Activated CD4-positive, CD25-positive, alpha-beta regulatory T cell (primary cell): Measurements from ENCODE around the gene PDE11A.

ENCODE experiments used
- DNase-seq, 4 experiments: peaks; one replicate each; lab custom pipeline; 2025; lab: John Stamatoyannopoulos, UW

Gene PDE11A

DNA sequence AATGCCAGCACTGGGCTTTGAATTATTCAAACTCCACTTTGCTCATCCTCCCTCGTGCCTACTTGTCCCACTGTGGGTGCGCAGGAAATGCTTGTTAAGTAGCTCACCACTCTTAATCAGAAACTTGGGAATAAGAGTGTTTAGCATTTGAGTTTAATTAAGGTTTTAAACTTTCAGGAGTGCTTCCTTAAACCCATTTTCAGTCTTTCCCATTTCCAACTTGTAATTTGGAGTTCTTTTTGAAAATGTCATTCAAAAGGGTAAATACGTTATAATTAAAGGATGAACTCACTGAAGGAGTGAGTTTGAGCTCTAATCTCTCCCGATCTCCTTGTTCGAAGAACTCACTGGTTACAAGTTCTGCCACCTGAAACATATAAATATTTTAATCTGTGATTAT lies 403.4 kb downstream of the PDE11A start:
- DNase-seq: no peak

DNA sequence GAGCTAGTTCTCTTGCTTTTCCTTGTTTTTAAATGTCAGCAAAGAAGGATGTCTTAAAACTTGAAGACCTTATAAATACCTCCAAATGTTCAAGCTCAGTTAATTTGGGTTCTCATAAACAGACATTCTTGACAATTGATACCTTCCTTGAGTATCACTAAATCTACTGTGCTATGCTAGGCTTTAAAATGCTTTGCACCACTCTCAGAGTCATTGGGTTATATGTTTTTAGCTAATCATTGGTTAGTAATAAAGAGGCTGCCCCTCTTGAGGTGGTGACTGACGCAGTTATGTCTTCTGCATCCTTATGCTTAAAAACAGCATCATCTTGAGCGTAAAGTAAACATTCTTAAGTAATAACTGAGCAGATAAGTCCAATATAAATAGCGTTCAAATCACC lies 404.0 kb downstream of the PDE11A start:
- DNase-seq: no peak

DNA sequence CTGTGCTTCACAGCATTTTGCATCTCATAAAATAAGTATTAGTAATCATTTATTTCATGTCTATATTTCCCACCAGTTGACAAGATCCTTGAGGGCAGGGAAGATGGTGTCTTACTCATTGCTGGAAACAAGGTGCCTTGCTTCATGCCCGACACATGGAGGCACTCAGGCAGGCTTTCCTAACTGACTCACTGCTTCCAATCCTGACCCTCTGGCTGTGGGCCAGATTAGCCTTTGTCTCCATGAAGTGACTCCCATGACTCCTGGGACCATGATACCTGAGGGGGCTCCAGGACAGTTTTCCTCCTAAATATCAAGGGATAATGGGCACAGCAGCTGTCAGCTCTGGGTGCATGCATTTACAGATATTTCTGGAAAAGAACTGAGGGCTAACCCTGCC lies 405.0 kb downstream of the PDE11A start:
- no peak for DNase-seq

DNA sequence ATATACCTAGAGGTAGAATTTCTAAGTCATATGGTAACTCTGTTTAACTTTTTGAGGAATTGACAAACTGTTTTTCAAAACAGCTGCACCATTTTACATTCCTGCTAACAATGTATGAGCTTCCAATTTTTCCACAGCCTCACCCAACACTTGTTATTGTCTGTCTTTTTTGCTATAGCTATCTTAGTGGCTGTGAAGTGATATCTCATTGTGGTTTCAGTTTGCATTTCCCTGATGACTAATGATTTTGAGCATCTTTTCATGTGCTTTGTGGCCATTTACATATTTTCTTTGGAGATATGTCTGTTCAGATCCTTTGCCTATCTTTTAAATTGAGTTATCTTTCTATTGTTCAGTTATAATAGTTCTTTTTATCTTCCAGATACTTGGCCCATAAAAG lies 406.2 kb downstream of the PDE11A start:
- DNase-seq: no peak

DNA sequence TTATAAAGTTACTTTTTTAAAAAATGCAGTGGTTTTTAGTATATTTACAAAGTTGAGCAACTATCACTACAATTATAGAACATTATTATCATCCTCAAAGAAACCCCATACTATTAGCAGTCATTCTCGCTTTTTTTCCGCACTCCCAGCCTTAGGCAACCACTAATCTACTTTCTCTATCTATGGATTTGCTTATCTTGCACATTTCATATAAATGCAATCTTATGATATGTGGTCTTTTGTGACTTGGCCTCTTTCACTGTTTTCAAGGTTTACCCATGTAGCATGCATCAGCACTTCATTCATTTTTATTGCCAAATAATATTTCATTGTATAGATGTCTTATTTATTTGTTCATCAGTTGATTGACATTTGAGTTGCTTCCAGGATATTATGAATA lies 406.6 kb downstream of the PDE11A start:
- DNase-seq: no peak

DNA sequence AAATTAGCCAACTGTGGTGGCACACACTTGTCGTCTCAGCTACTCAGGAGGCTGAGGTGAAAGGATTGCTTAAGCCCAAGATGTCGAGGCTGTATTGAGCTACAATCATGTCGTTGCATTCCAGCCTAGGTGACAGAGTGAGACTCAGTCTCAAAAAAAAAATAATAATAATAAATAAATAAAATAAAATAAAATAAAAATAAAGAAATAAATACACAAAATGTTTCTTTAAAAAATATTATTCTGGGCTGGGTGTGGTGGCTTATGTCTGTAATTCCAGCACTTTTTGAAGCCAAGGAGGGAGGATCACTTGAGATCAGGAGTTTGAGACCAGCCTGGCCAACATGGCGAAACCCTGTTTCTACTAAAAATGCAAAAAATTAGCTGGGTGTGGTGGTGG lies 407.2 kb downstream of the PDE11A start:
- DNase-seq: no peak

DNA sequence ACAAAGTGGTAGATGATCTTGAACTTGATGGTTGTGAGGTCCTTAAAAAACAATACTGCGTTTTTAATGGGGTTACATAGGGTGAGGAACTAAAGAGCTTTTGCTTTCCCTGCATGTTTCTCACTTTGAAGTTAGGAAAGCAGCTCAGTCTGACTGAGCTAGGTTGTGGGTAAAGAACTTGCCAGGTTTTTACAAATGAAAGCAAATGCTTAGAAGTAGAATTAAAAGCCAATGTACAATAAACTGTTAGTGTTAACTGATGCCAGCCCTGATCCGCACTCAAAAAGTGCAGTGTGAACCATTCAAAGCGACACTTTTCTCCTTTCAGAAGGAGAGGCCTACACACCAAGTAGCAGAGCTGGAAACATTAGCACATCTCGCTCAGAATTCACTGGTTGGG lies 409.7 kb downstream of the PDE11A start:
- DNase-seq: no peak

DNA sequence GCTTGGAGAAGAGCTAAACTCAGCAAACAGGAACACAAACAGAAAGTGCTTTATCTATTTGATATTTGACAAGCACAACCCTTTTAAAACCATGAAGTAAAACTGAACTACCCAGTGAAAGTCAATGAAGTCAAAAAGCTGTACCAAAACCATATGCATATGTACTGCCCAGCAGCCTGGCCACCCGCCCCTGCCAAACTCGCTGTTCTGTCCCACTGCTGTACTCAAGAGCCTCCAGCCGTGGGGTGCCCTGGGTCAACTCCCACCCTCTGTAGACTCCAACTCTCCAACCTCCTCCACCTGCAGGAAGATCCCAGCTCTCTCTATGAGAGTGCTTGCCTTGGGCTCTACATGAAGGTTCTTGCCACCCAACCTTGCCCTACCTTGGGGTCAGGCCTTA lies 411.8 kb downstream of the PDE11A start:
- DNase-seq: no peak

DNA sequence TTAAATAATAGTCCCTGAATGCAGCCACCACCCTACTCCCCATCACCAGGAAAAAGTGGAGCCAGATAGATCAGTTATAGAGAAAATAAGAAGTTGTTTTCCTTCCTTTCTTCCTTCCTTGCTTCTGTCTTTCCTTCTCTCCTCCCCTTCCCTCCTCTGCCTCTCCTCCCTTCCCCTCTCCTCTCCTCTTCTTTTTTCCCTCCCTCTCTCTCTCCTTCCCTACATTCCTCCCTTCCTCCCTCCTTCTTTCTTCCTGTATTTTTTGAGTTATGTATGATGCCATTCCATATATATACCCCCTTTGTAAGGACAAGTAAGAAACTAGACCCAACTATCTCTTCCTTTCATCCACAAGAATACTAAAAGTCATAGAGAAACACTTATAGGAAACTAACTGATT lies 414.3 kb downstream of the PDE11A start:
- no peak for DNase-seq

DNA sequence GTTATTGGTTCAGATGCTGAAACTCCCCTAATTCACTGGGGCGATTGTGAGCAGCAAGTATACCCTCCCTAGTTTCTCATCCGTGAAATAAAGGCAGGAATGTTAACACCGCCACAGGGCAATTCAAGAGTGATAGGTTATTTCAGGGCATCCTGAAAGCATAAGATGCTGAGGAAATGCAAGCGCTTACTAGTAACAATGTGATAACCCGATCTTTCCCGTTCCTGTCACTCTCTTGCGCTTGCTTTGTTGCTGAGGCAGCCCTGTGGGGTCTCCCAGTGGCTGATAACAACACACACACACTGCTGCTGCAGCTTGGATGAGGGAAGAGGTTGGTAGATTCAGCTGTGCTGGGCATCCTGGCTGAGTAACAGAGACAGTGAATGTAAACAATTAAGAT lies 420.7 kb downstream of the PDE11A start:
- DNase-seq: no peak

DNA sequence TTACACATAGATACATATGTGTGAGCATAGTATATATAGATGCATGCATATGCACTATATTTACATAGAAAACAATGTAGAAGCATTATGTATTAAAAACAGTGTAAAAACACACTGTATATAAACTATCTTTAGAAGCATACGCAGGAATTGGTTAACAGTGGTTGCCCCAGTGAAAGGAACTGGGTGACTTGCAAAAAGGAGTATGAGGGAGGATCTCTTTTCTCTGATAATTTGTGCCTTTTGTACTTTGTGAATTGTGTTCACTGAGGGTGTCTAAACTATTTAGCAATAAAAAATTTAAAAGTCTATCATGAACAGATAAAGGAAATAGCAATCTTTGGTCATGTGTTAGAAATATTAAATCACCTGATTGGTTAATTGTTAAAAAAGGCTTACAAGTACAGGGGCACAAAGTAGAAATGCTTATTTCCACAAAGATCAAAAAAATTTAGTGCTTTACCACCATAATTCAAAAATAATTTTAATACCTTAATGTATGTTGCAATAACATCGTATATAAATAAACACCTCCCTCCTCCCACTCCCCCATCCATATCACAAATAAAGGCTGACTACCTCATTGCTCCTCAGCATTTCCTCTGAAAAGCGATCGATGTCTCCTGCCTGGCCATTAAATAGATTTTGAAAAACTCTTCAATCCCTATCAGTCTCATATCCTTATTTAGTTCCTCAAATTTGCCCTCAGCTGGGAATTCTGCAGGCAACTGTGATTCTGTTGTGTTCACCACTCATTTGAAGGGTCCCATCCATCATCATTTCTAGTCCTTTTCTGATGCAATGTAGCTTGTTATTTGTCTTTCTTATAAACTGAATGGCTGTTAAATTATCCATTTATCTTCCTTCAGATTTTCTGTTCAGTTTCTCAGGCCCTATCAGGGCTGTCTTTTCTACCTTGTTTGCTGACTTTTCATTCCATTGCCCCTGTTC lies 422.7 kb downstream of the PDE11A start:
- DNase-seq: no peak

DNA sequence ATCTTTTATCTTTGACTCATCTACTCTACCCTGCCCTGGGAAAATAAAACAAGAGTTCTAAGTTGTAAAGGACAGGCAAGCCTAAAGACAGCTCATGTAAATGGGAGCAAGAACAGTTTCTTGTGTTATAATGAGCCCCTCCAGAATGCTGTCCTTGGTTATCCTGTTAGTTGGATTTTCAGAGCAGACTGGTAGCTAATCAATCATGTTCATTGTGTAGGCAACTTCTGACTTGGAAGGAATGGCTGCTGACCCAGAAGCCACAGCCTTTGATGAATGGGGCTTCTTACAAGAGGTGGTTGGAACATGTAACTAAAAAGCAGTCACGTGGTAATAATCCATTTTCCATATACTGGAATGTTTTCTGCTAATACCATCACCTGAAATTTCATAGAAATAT lies 425.8 kb downstream of the PDE11A start:
- DNase-seq: no peak

DNA sequence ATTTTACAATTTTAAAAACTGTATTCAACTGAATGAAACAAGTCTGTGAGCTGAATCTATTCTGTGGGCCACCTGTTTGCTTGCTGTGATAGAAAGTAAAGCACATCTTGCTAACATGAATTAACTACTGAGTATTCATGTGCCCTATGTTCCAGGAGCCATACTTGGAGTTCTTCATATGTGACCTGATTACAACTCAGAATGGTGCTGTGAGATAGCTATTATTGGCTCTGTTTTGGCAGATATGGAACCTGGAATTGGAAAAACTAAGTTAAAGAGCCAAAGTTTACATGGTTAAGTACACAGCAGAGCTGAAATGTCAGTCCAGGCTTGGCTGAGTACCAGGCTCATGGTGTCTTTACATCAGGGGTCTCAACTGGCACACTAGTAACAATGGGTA lies 426.3 kb downstream of the PDE11A start:
- no peak for DNase-seq

DNA sequence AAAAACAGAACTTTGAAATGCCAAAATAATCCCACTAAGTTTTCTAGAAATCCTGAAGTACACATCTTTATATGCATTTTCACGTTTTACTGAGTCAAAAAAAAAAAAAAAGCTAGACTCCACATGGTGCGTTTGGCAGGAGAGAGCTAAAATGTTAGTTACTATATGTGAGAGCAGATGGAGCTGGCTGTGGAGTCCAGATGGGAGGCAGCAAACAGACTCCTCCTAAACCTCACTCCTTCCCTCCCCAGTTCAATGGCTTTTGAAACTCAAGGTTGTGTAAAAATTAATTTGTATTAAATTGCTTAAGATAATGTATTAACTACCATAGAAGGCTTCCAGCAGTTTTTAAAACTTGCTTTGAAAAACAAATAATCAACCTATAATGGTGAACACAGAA lies 431.2 kb downstream of the PDE11A start:
- no peak for DNase-seq

DNA sequence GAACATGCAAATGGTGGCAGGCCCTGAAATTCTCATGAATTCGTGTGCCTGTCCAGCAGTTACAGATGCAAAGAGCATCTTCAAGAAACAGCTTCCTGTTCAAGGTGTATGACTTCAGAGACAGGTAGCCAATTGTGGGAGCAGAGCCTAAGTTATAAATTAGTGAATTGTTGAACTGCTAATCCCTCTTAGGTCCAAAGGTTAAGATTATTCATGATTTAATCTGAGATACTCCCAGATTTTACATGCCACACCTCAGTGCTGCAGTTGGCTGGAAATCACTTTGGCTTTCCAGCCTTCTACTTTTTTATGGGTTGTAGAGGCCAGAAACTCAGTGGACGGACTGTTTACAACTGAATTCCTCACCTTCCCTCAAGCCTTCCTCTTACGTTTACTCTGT lies 432.2 kb downstream of the PDE11A start:
- no peak for DNase-seq

DNA sequence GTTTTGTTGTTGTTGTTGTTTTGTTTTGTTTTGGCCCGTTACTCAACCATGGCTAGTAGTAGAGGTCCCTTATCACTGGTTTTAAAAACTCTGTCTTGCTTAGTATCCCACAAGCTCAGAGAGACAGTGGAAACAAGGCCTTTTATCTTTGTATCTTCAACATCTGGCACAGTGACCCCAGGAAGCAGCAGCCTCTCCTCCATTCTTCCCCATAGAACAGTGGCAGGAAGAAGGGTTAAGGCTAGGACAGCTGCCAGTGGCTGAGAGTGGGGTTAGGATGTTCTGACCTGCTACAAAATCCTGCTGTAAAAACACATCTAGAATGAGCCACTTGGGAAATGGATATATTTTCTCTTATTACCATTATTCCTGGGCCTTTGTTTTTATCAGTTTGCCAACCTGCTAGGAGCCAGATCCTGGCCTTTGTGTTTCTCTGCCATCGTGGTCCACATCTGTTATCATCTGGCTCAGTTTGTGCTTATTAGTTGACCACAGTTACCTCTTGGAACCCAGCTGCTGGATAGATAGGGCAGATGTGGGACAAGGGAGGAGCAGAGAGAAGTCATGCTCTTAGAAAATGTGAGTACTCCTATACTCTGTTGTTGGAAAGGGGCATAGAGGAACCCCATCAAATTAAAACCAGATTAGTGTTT lies 433.2 kb downstream of the PDE11A start:
- DNase-seq: no peak

DNA sequence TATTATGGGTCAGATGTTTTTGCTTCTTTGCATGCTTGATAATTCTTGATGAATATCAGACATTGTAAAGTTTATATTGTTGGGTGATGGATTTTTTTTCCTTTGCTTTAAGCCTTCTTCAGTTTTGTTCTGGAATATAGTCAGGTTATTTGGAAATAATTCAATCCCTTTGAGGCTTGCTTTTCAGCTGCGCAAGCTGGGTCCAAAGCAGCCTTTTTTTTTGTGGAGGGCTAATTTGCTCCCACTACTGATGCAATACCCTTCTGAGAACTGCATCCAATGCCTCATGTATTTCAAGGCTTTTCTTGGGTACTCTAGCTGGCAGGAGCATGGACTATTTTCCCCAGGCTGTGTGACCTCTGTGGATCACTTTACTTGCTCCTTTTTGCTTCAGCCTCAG lies 434.1 kb downstream of the PDE11A start:
- DNase-seq: no peak

DNA sequence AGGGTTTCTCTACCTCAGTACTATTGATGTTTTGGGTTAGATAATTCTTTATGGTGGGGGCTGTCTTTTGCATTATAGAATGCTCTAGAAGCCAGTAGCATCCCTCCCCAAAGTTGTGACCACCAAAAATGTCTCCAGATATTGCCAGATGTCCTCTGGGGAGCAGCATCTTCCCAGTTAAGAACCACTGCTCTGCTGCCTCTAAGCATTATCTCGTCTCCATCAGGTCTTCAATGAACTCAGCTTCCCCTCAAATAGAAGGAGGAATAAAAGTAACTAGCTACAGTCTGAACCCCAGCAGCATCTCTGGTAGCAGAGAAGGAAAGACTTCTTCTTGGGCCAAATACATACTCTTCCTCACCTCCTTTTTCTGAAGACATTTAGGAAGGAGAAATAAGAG lies 435.9 kb downstream of the PDE11A start:
- DNase-seq: no peak

DNA sequence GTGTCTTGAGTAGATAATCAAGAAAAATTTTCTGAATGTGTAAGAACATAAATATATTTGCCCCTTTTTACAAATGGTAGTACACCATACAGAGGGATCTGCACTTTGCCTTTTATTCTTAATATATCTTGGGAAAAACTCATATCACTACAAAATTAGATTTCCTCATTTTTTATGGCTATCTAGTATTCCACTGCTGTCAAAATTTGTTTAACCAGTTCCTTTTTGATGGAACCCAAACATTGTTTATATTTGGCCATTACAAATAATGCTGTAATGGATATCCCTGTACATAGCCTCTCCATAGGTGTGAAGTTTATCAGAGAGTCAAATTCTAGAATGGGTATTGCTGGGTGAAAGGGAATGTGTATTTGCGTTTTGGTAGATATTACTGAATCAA lies 436.9 kb downstream of the PDE11A start:
- no peak for DNase-seq

DNA sequence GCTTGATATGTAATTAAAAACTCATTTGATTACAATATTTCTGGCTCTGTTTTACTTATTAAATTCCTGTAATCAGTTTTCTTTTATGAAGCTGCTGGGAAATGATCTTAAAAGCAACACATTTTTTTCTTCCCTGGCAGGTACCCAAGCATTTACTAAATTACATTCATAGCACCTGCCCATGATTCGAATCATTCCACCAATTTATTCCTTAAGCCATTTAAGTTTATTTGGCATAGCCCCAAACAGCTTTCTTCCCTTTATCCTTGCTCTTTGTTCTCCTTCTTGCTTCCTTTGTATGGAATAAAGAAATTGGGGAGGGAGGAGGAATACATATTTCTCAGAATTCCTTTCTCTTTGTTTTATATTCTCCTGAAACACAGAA lies 438.7 kb downstream of the PDE11A start:
- no peak for DNase-seq

DNA sequence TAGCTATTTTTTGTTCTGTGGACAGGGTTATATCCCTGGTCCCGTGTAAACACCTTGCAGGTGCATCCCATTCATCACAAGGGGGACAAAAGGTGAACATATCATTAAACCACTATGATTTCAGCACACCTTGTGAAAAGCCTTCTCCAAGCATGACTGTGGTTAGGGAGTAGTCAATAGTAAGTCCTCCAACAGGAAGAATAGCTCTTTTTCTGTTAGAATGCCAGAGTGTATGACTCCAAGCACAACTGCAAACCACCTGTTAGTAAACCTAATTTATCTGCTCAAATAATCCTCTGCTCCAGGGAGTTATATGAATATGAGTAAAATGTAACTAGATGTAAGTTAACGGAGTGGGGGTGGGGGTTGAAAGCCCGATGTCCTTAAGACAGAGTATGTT lies 439.5 kb downstream of the PDE11A start:
- no peak for DNase-seq

DNA sequence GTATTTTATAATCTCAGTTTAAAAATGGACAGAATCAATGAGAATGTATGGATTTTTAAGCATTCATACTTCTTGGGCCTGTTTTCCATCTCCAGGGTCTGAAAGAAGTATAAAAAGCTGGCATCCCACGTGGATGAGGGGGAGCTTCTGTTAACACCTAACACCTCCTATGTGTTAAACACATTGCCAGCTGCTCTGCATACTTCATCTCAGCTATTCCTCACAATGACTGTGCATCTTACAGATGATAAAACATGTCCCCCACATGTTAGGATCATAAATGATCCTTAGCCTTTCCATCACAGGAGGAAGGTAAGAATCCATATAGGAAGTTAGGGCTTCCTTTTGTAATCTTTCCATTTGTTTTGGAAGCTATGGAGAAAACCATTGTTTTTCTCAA lies 440.9 kb downstream of the PDE11A start:
- DNase-seq: no peak

DNA sequence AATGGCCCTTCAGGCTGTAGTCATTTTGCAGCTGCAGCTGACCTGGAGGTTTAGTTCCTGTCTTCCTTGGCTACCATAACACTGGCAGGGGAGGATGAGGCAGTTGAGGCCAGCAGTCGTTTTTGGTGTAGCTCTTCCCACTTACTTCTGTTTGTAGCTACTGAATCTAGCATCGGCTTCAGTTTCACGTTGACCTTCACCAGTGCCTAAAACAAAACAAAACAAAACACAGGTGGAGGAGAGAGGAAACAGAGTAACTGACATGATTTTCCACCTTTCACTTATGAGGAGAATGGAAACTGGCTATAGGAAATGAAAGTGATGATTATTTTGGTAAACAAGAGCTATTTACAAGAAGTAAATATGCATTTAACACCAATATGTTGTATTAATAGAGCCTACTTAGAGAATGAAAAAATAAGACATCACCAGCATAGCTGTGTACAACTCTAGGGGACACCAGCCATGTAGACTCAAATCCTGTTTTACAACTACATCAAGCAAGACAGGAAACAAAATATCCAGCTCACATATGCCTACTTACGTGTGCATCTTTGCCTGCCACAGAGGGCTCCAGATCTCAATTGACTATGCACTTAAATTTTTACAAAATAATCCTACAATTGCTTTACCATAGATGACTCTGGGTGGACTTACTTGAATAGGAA lies 443.1 kb downstream of the PDE11A start:
- no peak for DNase-seq
